ENCODE results near the gene APEH. TPM values are rescaled to one million over a fixed set of nuclear protein-coding genes. Genes with fewer than 3 reads are reported as not detected.

Gene APEH
- total RNA-seq, 1 experiment from 2014 or later, result 246 TPM

- no peaks in the 10 kb centered on the region for H3K36me3 ChIP-seq (ENCODE audit: control insufficient read depth in 1 of 2, insufficient read depth in 2 of 2, low read length in 2 of 2)
- no peak for TF ChIP-seq SRF (IDR thresholded peaks at IDR 0.05; ENCODE audit: low read depth)
- TF ChIP-seq SIN3A (IDR thresholded peaks at IDR 0.05; ENCODE audit: low read depth), result no peak
- TF ChIP-seq POLR2AphosphoS5 (IDR thresholded peaks at IDR 0.05; ENCODE audit: low read depth, low read length), result no peak
- H3K4me3 ChIP-seq (replicated peaks in 1 of 2; ENCODE audit: low read depth in 1 of 2, low read length in 2 of 2), result no peak overlapping the region
- no peak for DNase-seq (ENCODE audit: low read depth, low spot score)
- no peaks in the 10 kb centered on the region for H3K27me3 ChIP-seq (ENCODE audit: insufficient read depth, low read length)
- no peaks in the 10 kb centered on the region for H3K9me2 ChIP-seq (ENCODE audit: insufficient read depth)
- CTCF ChIA-PET, result no interaction called here
- ATAC-seq, result no peak
- no peak overlapping the region for H3K27ac ChIP-seq (ENCODE audit: low read depth, low read length)
- no peaks in the 10 kb centered on the region for H3K4me1 ChIP-seq (ENCODE audit: control insufficient read depth in 1 of 2, insufficient read depth in 2 of 2, low read length in 2 of 2)
- H3K9me3 ChIP-seq (ENCODE audit: control insufficient read depth in 1 of 2, insufficient read depth in 1 of 2, low read depth in 1 of 2, low read length in 2 of 2), result peaks cover 0 to 6% of the 10 kb centered on the region in 2 experiments; a peak in 2 of 4 replicates
- intact Hi-C loops (cut with micrococcal nuclease), result no loop called here
- H3K9ac ChIP-seq (ENCODE audit: low read length), result no peak overlapping the region
- no TSS peak for BruUV-seq (replicated peaks)
- POLR2A ChIA-PET, result no interaction called here
- no peak overlapping the region for H2AFZ ChIP-seq (ENCODE audit: low read depth, low read length, poor library complexity, severe bottlenecking)
- no peak overlapping the region for H3K4me2 ChIP-seq (ENCODE audit: low read length)
- RAD21 ChIA-PET (ENCODE audit: low non-redundant PET in 1 of 2, low total read pairs in 2 of 2, uncharacterized antibody in 2 of 2, unreplicated experiment in 2 of 2), result no interaction called here
- no peaks in the 10 kb centered on the region for H3K79me2 ChIP-seq (ENCODE audit: insufficient read depth, low read length)
- H4K20me1 ChIP-seq (ENCODE audit: insufficient read depth), result no peaks in the 10 kb centered on the region
These were observed 43.4 kb upstream of the APEH start for GRCh38 chr3:49630784-49631183.

- POLR2A ChIA-PET, result no interaction called here
- H3K9ac ChIP-seq (ENCODE audit: low read length), result no peak overlapping the region
- H3K9me2 ChIP-seq (ENCODE audit: insufficient read depth), result no peaks in the 10 kb centered on the region
- H3K4me1 ChIP-seq (ENCODE audit: control insufficient read depth in 1 of 2, insufficient read depth in 2 of 2, low read length in 2 of 2), result peaks cover 12 to 35% of the 10 kb centered on the region in 2 experiments
- no peaks in the 10 kb centered on the region for H4K20me1 ChIP-seq (ENCODE audit: insufficient read depth)
- H3K27me3 ChIP-seq (ENCODE audit: insufficient read depth, low read length), result no peaks in the 10 kb centered on the region
- H3K79me2 ChIP-seq (ENCODE audit: insufficient read depth, low read length), result no peaks in the 10 kb centered on the region
- no peaks in the 10 kb centered on the region for H3K36me3 ChIP-seq (ENCODE audit: control insufficient read depth in 1 of 2, insufficient read depth in 2 of 2, low read length in 2 of 2)
- no peak overlapping the region for H3K27ac ChIP-seq (ENCODE audit: low read depth, low read length)
- CTCF ChIA-PET, result no interaction called here
- H3K4me3 ChIP-seq (replicated peaks in 1 of 2; ENCODE audit: low read depth in 1 of 2, low read length in 2 of 2), result no peak overlapping the region
- RAD21 ChIA-PET (ENCODE audit: low non-redundant PET in 1 of 2, low total read pairs in 2 of 2, uncharacterized antibody in 2 of 2, unreplicated experiment in 2 of 2), result no interaction called here
- H3K9me3 ChIP-seq (ENCODE audit: control insufficient read depth in 1 of 2, insufficient read depth in 1 of 2, low read depth in 1 of 2, low read length in 2 of 2), result peaks cover 0 to 6% of the 10 kb centered on the region in 2 experiments; a peak in 2 of 4 replicates
- DNase-seq (ENCODE audit: low read depth, low spot score) (no peak), ATAC-seq (no peak)
- no peak overlapping the region for H2AFZ ChIP-seq (ENCODE audit: low read depth, low read length, poor library complexity, severe bottlenecking)
- TF ChIP-seq TCF7L2 (IDR thresholded peaks at IDR 0.05; ENCODE audit: borderline replicate concordance, extremely low read depth, insufficient read depth, insufficient read length), result no peak
- TF ChIP-seq CTCF (IDR thresholded peaks at IDR 0.05 in 2 of 3, conservative IDR thresholded peaks at IDR 0.05 in 1 of 3; ENCODE audit: borderline replicate concordance in 1 of 3, insufficient read depth in 1 of 3, low read depth in 2 of 3, low read length in 2 of 3), result peak in 1 of 3 experiments; percentile 21; a peak in 1 of 6 replicates
- no peak for TF ChIP-seq SP1 (IDR thresholded peaks at IDR 0.05; ENCODE audit: low read depth)
- no peak for TF ChIP-seq EZH2phosphoT487 (IDR thresholded peaks at IDR 0.05; ENCODE audit: borderline replicate concordance)
- BruUV-seq (replicated peaks), result no TSS peak
- H3K4me2 ChIP-seq (ENCODE audit: low read length), result no peak overlapping the region
- intact Hi-C loops (cut with micrococcal nuclease), result no loop called here
These were observed 39.4 kb upstream of the APEH start for GRCh38 chr3:49634736-49635135.

Data from HCT116 (cell line).